Measurements from ENCODE around the gene MAP3K7.

Gene MAP3K7

DNA sequence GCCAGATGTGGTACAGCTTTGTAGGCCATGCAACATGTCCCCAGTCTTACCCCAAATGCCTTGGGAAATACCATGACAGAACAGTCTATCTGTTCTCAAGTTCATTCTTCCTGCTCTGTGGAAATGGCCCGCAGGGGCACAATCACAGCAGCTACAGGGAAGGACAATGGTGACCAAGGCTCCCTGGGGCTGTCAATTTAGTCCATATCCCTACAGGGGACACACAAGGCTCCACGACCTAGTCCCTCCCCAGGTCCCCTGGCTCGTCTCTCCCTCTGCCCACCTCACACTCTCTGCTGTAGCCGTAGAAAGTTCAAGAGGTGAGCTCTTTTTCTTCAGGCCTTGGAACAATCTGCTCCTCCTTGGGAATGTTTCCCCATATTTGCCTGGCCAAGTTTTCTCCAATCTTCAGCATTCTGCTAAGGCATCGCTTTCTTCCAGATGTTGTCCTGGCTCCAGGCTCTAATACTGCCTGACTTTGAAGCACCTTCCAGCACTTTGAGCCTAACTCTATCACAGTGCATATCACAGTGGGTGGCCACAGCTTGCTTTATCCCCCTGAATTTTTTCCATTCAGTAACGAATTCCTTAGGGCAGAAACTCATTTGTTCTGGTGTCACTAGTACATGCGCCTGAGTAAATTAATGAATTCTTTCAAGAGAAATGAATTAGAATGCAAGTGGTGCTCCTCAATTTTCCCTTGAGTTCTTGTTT is 92.6 kb downstream of the MAP3K7 start:
- DNase-seq: no peak

DNA sequence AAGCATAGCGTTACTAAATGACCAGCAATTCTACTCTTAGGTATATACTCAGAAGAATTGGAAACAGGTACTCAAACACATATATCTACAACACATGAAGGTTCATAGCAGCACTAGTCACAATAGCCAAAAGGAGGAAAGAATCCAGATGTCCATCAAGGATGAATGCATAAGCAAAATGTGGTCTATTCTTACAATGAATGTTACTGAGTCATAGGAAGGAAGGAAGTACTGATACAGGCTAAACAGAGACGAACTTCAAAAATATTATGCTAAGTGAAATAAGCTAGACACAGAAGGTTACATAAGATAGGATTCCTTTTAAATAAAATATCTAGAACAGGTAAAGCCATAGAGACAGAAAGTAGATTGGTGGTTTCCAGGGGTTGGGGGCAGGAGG is 93.5 kb downstream of the MAP3K7 start:
- no peak for DNase-seq
- TF ChIP-seq POLR2A (IDR thresholded peaks at IDR 0.05; ENCODE audit: low read length) (no peak), GATA1 (IDR thresholded peaks at IDR 0.05; ENCODE audit: low read depth, low read length) (no peak)

More for the DNA sequence above, 92.6 kb downstream of the MAP3K7 start:
- TF ChIP-seq GATA1 (IDR thresholded peaks at IDR 0.05; ENCODE audit: low read depth, low read length): no peak
- no peak for TF ChIP-seq POLR2A (IDR thresholded peaks at IDR 0.05; ENCODE audit: low read length)

DNA sequence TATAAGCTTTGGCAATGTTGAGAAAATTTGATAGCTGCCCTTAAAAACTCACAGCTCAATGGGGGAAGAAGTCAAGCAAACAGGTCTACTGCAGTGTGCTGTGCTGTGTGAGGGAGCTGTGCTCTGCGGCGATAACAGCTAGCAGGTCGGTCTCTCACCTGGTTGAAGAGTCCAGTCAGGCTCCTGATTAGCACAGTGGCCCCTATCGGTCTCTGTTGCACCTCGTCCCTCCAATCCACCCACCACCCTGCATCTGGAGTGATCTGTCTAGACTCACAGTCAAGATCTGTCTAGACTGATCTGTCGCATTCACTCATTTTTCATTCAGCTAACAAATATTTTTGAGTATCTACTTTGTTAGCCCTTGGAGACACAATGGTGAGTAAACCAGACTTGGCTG is 94.1 kb downstream of the MAP3K7 start:
- no peak for DNase-seq
- TF ChIP-seq POLR2A (IDR thresholded peaks at IDR 0.05; ENCODE audit: low read length) (no peak), GATA1 (IDR thresholded peaks at IDR 0.05; ENCODE audit: low read depth, low read length) (no peak)

DNA sequence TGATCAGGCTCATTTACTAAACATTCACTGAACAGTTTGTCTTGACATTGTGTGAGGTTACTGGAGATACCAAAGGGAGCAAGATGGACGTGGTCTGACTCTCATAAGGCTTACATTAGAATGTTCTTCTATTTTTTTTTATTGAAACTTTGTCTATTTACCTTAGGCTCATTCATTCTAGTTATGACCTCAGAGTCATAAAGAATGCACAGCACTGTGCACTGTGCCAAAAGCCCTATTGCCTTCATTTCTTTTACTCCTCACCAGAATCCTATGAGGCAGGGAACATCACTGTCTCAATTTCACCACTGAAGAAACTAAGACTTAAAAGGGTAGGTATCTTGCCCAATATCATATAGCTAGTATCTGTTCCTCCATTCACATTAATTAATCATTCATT is 94.5 kb downstream of the MAP3K7 start:
- no peak for DNase-seq
- TF ChIP-seq POLR2A (IDR thresholded peaks at IDR 0.05; ENCODE audit: low read length): no peak
- no peak for TF ChIP-seq GATA1 (IDR thresholded peaks at IDR 0.05; ENCODE audit: low read depth, low read length)

DNA sequence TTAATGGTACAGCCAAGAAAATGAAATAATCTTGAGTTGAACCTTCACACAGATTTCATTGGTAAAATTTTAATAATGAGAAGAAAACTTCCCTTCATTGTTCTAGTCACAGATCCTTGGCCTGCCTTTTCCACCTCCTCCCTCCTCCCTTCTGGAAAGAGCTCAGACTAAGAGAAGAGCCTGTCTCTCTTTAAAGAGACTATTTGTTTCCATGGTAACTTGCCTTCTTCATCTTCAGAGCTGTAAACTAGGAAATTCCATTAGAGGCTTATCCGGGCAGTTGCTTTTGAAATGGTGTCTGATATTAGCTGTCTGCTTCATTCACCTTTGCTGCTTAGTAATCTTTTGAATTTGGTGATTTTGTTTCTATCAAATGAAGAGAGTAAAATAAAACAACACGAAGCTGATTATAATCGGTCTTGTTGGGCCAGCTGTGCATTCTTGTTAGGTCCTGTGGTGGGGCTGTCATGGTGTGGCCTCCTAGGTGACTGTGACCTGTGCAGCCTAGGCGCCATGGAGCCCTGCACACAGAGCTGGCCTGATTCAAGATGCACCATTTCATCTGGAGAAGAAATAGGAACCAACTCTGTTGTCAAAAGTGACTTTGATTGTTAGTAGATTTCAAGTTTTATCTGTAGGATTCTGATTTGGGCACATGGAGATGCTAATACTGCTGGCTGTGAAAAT is 96.7 kb downstream of the MAP3K7 start:
- no peak for TF ChIP-seq GATA1 (IDR thresholded peaks at IDR 0.05; ENCODE audit: low read depth, low read length)
- TF ChIP-seq POLR2A (IDR thresholded peaks at IDR 0.05; ENCODE audit: low read length): no peak
- DNase-seq: no peak

DNA sequence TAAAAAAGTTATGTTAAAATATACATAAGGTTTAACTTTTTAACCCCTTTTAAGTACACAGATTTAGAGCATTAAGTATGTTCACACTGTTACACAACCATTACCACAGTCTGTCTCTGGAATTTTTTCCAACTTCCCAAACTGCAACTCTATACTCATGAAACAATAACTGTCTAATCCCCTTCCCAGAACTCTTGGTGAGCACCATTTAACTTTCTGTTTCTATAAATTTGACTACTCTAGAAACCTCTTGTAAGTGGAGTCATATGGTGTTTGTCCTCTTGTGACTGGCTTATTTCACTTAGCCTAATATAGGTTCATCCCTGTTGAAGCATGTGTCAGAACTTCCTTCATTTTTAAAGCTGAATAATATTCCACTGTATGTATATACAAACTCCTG is 98.1 kb downstream of the MAP3K7 start:
- no peak for DNase-seq
- TF ChIP-seq GATA1 (IDR thresholded peaks at IDR 0.05; ENCODE audit: low read depth, low read length) (no peak), POLR2A (IDR thresholded peaks at IDR 0.05; ENCODE audit: low read length) (no peak)

DNA sequence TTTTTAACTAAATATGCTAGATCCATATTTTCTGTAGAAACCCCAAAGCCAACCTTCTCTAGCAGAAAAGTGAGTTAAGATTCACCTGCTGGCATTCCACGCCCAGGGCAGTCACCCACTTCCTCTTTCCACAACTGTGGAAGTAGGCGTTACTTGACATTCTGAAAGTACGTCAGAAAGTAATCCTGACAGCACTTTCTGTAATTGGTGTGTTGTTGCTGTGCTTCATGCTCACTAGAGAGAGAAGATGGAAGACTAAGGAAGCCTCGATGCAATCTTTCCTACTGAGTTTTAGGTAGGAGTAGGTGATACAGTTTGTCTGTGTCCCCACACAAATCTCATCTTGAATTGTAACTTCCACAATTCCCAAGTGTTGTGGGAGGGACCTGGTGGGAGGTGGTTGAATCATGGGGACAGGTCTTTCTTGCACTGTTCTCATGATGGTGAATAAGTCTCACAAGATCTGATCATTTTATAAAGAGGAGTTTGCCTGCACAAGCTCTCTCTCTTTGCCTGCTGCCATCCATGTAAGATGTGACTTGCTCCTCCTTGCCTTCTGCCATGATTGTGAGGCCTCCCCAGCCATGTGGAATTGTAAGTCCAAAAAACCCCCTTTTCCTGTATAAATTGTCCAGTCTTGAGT is 101.1 kb downstream of the MAP3K7 start:
- DNase-seq: no peak

DNA sequence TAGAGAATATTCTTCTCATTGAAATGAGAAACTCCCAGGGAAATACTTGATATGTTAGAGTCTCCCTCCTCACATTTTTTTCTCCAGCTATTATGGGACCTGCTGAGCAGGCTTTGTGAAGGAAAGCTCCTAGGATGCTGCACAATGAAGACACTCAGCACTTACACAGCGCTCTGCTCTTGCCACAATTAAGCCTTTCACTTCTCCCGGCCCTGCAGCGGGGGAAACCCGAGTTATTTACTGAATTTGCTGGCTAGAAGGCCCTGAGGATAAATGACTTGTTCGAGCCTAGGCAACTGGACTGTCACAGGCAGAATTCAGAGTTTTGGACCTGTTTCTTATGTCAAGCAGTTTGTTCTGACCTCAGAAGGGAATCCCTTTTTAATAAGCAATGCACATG is 102.0 kb downstream of the MAP3K7 start:
- no peak for DNase-seq
- TF ChIP-seq GATA1 (IDR thresholded peaks at IDR 0.05; ENCODE audit: low read depth, low read length): no peak
- no peak for TF ChIP-seq POLR2A (IDR thresholded peaks at IDR 0.05; ENCODE audit: low read length)

More for the DNA sequence above, 101.1 kb downstream of the MAP3K7 start:
- no peak for TF ChIP-seq POLR2A (IDR thresholded peaks at IDR 0.05; ENCODE audit: low read length)
- TF ChIP-seq GATA1 (IDR thresholded peaks at IDR 0.05; ENCODE audit: low read depth, low read length): no peak

DNA sequence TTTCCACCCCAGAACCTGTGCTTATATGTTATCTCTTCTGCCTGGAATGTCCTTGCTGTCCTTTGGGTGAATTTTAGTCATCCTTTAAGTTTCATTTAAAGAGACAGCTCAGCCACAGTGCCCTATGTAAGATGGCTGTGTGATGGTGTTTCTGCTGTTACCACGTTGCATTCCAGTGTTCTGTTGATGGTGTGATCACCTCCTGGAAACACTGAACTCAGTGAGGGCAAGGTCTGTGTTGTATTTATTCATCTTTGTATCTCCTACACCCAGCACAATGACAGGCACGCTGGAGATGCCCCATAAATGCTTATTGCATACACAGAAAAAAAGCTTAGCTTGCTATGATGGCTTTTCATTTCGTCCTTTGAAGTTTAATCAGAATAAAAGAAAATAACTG is 102.5 kb downstream of the MAP3K7 start:
- no peak for DNase-seq

DNA sequence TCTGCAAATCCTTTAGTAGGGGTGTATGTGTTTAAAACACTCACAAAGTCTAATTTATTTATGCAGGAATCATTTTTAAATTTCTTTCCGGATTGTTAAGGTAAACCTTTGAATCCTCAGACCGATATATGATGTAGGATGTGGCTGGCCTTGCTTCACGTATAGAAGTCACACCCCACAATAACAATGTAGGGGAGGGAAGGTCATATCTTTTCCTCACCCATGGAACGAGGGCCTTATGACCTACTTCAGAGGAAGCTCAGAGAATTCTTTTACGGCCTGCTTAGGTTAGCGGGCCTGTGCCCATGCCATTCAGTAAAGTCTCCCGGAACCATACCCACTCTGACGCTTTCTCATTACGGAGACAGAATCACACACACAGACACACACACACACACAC is 102.9 kb downstream of the MAP3K7 start:
- DNase-seq: no peak
- TF ChIP-seq POLR2A (IDR thresholded peaks at IDR 0.05; ENCODE audit: low read length): no peak
- no peak for TF ChIP-seq GATA1 (IDR thresholded peaks at IDR 0.05; ENCODE audit: low read depth, low read length)

More for the DNA sequence above, 102.5 kb downstream of the MAP3K7 start:
- TF ChIP-seq POLR2A (IDR thresholded peaks at IDR 0.05; ENCODE audit: low read length): no peak
- no peak for TF ChIP-seq GATA1 (IDR thresholded peaks at IDR 0.05; ENCODE audit: low read depth, low read length)

DNA sequence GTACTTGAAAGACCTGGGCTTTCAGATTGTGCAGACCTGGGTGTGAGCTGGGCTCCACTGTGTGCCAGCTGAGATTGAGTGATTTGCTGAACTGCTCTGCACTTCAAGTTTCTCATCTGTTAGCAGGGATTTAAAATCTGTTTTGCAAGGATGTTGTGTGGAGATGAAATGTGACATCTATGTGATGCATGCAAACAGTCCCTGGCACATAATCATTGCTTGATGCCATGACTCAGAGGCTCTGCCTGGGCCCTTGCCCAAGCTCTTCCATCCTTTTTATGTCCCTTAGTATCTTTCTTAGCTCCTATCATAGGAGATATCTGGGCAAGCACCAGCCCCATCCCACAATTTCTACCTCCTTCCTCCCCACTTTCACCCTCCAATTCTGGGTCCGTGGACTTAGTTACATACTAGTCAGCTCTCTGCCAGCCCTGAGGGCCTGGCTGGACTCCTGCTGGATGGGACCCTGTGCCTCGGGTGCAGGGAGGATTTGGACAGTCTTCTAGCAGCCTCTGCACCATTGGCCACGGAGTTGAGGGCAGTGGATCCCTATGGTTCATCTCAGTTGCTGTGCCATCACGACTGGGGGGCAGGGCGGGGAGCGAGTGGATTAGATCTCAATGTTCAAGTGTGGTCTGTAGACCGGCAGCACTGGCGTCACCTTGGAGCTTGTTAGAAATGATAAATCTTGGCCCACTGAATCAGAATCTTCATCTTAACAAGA is 103.6 kb downstream of the MAP3K7 start:
- DNase-seq: no peak
- no peak for TF ChIP-seq POLR2A (IDR thresholded peaks at IDR 0.05; ENCODE audit: low read length)
- no peak for TF ChIP-seq GATA1 (IDR thresholded peaks at IDR 0.05; ENCODE audit: low read depth, low read length)

DNA sequence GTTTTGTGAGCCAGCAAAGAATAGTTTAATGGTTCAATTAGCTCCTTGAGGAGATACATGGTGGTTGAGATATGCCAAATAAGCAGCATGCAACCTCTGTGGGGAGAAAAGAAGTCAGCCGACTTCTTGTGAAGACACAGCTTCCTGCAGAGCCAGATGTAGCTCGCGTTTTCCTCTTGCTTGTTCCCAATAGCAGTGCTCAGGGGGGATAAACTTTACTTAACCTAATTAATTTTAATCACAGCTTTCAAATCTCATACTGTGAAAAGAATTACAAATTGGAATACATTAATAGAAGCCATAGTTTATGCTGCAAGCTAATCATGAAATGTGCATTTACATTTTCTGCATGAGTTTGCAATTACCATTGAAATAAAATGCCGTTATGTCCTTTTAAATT is 106.2 kb downstream of the MAP3K7 start:
- no peak for DNase-seq
- TF ChIP-seq GATA1 (IDR thresholded peaks at IDR 0.05; ENCODE audit: low read depth, low read length): no peak
- no peak for TF ChIP-seq POLR2A (IDR thresholded peaks at IDR 0.05; ENCODE audit: low read length)

DNA sequence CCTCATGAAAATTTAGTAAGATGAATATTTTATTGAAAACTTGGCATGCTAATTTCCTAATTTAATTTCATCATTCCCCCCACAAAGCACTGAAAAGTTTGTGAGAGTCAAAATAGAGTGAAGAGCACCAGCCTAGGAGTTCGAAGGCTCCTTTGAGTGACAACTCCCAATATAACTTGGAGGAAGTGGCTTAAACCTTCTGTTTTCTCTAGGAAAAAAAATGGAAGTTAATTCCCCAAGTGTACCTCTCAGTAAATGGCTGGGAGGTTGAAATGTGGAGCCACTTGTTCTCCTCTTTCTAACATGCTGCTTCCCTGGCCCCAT is 107.3 kb downstream of the MAP3K7 start:
- no peak for DNase-seq
- TF ChIP-seq POLR2A (IDR thresholded peaks at IDR 0.05; ENCODE audit: low read length) (no peak), GATA1 (IDR thresholded peaks at IDR 0.05; ENCODE audit: low read depth, low read length) (no peak)
